ENCODE measurements around the gene NHLRC1.

NHLRC1 gene

DNA sequence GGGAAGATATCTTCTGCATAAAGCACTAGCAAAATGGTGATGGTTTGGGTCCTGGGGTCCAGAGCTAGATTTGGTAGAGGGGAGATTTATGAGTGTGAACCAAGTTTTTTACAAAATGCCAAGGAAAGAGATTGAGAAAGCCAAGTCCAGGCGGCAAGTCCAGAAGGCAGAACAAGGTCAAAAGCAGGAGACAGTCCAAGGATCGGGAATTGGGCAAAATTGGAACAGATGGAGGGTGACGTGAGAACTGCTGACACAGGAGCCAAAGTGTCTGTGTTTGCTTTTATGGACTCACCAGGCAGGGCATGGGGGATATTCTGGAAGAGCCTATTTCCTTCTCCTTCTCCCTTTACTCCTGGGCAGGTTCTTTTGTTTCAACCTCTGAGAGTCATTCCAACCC, 4.1 kb downstream of the NHLRC1 start:
- Histone ChIP-seq H3F3A (ENCODE audit: low read depth) (no peaks in the 10 kb centered on the region), H3K4me1 (ENCODE audit: insufficient read depth, low read length, poor library complexity, severe bottlenecking) (no peaks in the 10 kb centered on the region), H4K20me1 (ENCODE audit: insufficient read depth, low read length, poor library complexity, severe bottlenecking) (no peaks in the 10 kb centered on the region), H3K4me2 (ENCODE audit: low read depth, low read length, poor library complexity, severe bottlenecking) (no peak overlapping the region), H3K9me3 (ENCODE audit: insufficient read depth, low read depth, low read length) (no peaks in the 10 kb centered on the region), H3K27me3 (ENCODE audit: insufficient read depth, low read length, poor library complexity, severe bottlenecking) (peaks cover 34% of the 10 kb centered on the region), H3K4me3 (ENCODE audit: low read length, poor library complexity, severe bottlenecking) (no peak overlapping the region), H2AFZ (ENCODE audit: low read length) (no peak overlapping the region), H3K9me2 (replicated peaks; ENCODE audit: low read depth, low read length) (no peaks in the 10 kb centered on the region), H3K36me3 (ENCODE audit: insufficient read depth, low read length) (no peaks in the 10 kb centered on the region), H3K9ac (ENCODE audit: low read depth, low read length, poor library complexity, severe bottlenecking) (no peak overlapping the region), H3K79me2 (ENCODE audit: insufficient read depth, low read length) (no peaks in the 10 kb centered on the region)
- TF ChIP-seq, protein P1, sequence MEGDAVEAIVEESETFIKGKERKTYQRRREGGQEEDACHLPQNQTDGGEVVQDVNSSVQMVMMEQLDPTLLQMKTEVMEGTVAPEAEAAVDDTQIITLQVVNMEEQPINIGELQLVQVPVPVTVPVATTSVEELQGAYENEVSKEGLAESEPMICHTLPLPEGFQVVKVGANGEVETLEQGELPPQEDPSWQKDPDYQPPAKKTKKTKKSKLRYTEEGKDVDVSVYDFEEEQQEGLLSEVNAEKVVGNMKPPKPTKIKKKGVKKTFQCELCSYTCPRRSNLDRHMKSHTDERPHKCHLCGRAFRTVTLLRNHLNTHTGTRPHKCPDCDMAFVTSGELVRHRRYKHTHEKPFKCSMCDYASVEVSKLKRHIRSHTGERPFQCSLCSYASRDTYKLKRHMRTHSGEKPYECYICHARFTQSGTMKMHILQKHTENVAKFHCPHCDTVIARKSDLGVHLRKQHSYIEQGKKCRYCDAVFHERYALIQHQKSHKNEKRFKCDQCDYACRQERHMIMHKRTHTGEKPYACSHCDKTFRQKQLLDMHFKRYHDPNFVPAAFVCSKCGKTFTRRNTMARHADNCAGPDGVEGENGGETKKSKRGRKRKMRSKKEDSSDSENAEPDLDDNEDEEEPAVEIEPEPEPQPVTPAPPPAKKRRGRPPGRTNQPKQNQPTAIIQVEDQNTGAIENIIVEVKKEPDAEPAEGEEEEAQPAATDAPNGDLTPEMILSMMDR (conservative IDR thresholded peaks at IDR 0.05; ENCODE audit: low read length): no peak
- TF ChIP-seq EZH2phosphoT487 (IDR thresholded peaks at IDR 0.05; ENCODE audit: borderline replicate concordance): no peak

- Histone ChIP-seq H3K4me3 (ENCODE audit: low read length, poor library complexity, severe bottlenecking) (no peak overlapping the region), H3K4me2 (ENCODE audit: low read depth, low read length, poor library complexity, severe bottlenecking) (no peak overlapping the region), H3K9me3 (ENCODE audit: insufficient read depth, low read depth, low read length) (no peaks in the 10 kb centered on the region), H3K9ac (ENCODE audit: low read depth, low read length, poor library complexity, severe bottlenecking) (no peak overlapping the region), H3K27me3 (ENCODE audit: insufficient read depth, low read length, poor library complexity, severe bottlenecking) (peaks cover 46% of the 10 kb centered on the region), H3K4me1 (ENCODE audit: insufficient read depth, low read length, poor library complexity, severe bottlenecking) (no peaks in the 10 kb centered on the region), H3K79me2 (ENCODE audit: insufficient read depth, low read length) (no peaks in the 10 kb centered on the region), H4K20me1 (ENCODE audit: insufficient read depth, low read length, poor library complexity, severe bottlenecking) (no peaks in the 10 kb centered on the region), H3F3A (ENCODE audit: low read depth) (no peaks in the 10 kb centered on the region), H3K9me2 (replicated peaks; ENCODE audit: low read depth, low read length) (no peaks in the 10 kb centered on the region), H3K36me3 (ENCODE audit: insufficient read depth, low read length) (no peaks in the 10 kb centered on the region), H2AFZ (ENCODE audit: low read length) (no peak overlapping the region)
- TF ChIP-seq EZH2phosphoT487 (IDR thresholded peaks at IDR 0.05; ENCODE audit: borderline replicate concordance): no peak
- TF ChIP-seq, protein P1 (conservative IDR thresholded peaks at IDR 0.05; ENCODE audit: low read length): no peak
Observed at GRCh38 chr6:18117136-18117535, 5.3 kb downstream of the NHLRC1 start.

- Histone ChIP-seq H3K36me3 (ENCODE audit: insufficient read depth, low read length) (no peaks in the 10 kb centered on the region), H3K4me3 (ENCODE audit: low read length, poor library complexity, severe bottlenecking) (no peak overlapping the region), H3K79me2 (ENCODE audit: insufficient read depth, low read length) (no peaks in the 10 kb centered on the region), H3F3A (ENCODE audit: low read depth) (no peaks in the 10 kb centered on the region), H3K27me3 (ENCODE audit: insufficient read depth, low read length, poor library complexity, severe bottlenecking) (peaks cover 57% of the 10 kb centered on the region), H3K9me2 (replicated peaks; ENCODE audit: low read depth, low read length) (no peaks in the 10 kb centered on the region), H2AFZ (ENCODE audit: low read length) (no peak overlapping the region), H3K4me1 (ENCODE audit: insufficient read depth, low read length, poor library complexity, severe bottlenecking) (no peaks in the 10 kb centered on the region), H3K4me2 (ENCODE audit: low read depth, low read length, poor library complexity, severe bottlenecking) (no peak overlapping the region), H3K9me3 (ENCODE audit: insufficient read depth, low read depth, low read length) (no peaks in the 10 kb centered on the region), H3K9ac (ENCODE audit: low read depth, low read length, poor library complexity, severe bottlenecking) (no peak overlapping the region), H4K20me1 (ENCODE audit: insufficient read depth, low read length, poor library complexity, severe bottlenecking) (no peaks in the 10 kb centered on the region)
- TF ChIP-seq EZH2phosphoT487 (IDR thresholded peaks at IDR 0.05; ENCODE audit: borderline replicate concordance): no peak
- TF ChIP-seq, protein P1 (conservative IDR thresholded peaks at IDR 0.05; ENCODE audit: low read length): no peak
Observed at GRCh38 chr6:18115356-18115755, 7.1 kb downstream of the NHLRC1 start.

All from Loucy (cell line).